NB4 (cell line): ENCODE measurements around the gene PRRX2.

Source experiments
- CTCF ChIP-seq: IDR thresholded peaks from one replicate; pipeline ENCODE4 v1.5.1; 2012; ENCODE audit warnings: low read depth, low read length
- MAX ChIP-seq: IDR thresholded peaks from 2 replicates; pipeline ENCODE4 v1.6.1; 2011; ENCODE audit warnings: low read depth, low read length
- POLR2A ChIP-seq: IDR thresholded peaks from 2 replicates; pipeline ENCODE4 v1.6.1; 2011; ENCODE audit warnings: mild to moderate bottlenecking; ENCODE audit not compliant: insufficient read length; ENCODE audit errors: extremely low read depth

- TF ChIP-seq POLR2A (no peak), CTCF (peak; percentile 85), MAX (no peak)
Observed at GRCh38 chr9:129624168-129624759, 41.2 kb upstream of the PRRX2 start.
